Kidney (tissue), 14 donors: ENCODE results near the gene LBHD2. TPM values are rescaled to one million over a fixed set of nuclear protein-coding genes. Genes with fewer than 3 reads are reported as not detected.

Source experiments
- DNase-seq, 5 donors: peaks; one replicate each; pipeline ENCODE4 v3.0.0-alpha.2; 2013 to 2020
- FAIRE-seq: peaks from 2 replicates; lab custom pipeline; 2012; peaks lifted over from hg19 to GRCh38; lab: Jason Lieb, UNC
- H3K27ac ChIP-seq, 2 donors: one replicate each; pipeline ENCODE4 v1.7.0; 2013; ENCODE audit warnings: low read depth in 2 of 2, low read length in 2 of 2, inconsistent platforms in 1 of 2
- H3K27me3 ChIP-seq: one replicate; pipeline ENCODE4 v1.7.1; 2013; ENCODE audit warnings: low read length, inconsistent platforms; ENCODE audit not compliant: control insufficient read depth, insufficient read depth
- H3K36me3 ChIP-seq, 3 donors: one replicate each; pipeline versions ENCODE4 v1.7.0 to v1.7.1; 2013; ENCODE audit warnings: low read length in 3 of 3, control low read depth in 1 of 3, inconsistent platforms in 1 of 3; ENCODE audit not compliant: insufficient read depth in 3 of 3, control insufficient read depth in 2 of 3
- H3K4me1 ChIP-seq, 3 donors: one replicate each; pipeline versions ENCODE4 v1.7.0 to v1.7.1; 2013; ENCODE audit warnings: low read length in 3 of 3, inconsistent platforms in 1 of 3, low read depth in 1 of 3; ENCODE audit not compliant: control insufficient read depth in 2 of 3, insufficient read depth in 2 of 3
- H3K4me3 ChIP-seq, 3 donors: one replicate each; pipeline versions ENCODE4 v1.7.0 to v1.8.1; 2013; ENCODE audit warnings: low read length in 3 of 3, control low read depth in 1 of 3, inconsistent platforms in 1 of 3
- H3K9ac ChIP-seq, 3 donors: one replicate each; pipeline versions ENCODE4 v1.7.0 to v1.7.1; 2013; ENCODE audit warnings: low read length in 3 of 3, control low read depth in 1 of 3, inconsistent platforms in 1 of 3
- H3K9me3 ChIP-seq, 3 donors: one replicate each; pipeline versions ENCODE4 v1.7.0 to v1.7.1; 2013; ENCODE audit warnings: low read length in 3 of 3, control low read depth in 1 of 3, inconsistent platforms in 1 of 3; ENCODE audit not compliant: control insufficient read depth in 2 of 3, insufficient read depth in 1 of 3
- CTCF ChIP-seq: IDR thresholded peaks from 3 replicates; pipeline ENCODE4 v1.5.1; 2012; ENCODE audit warnings: mild to moderate bottlenecking, moderate library complexity, borderline replicate concordance; ENCODE audit not compliant: insufficient read depth; ENCODE audit errors: extremely low read depth
- intact Hi-C: fragments of 100-400 bp; cut with DNase I; formaldehyde crosslinking; loops from one replicate; pipeline ENCODE4 v1.11.1; 2022
- polyA plus RNA-seq: library from polyadenylated mRNA; stranded (reverse); fragments of 350-450 nt; fragmentation: Illumina TruSeq; extraction: RNeasy Lipid Tissue Mini Kit (QIAGEN cat#74804); gene quantifications from one replicate; pipeline ENCODE4 v1.2.3, GENCODE V29; 2014; ENCODE audit warnings: low read depth, low replicate concordance; ENCODE audit not compliant: insufficient read depth
- total RNA-seq: library from RNA; stranded (reverse); fragmentation: NEBNext Ultra II Directional; extraction: Animal tissue kit (Norgen Biotek cat#: 25700); gene quantifications from one replicate; pipeline ENCODE4 v1.2.1, GENCODE V29; 2021
- donor health status: control.
- donor health status: control.
- donor health status: control.
- donor health status: control.
- donor health status: control.
- donor health status: DM: yes; HTN: yes; CAD: no.
- donor health status: Normal renal cell carcinoma (clear cell type).

Gene LBHD2
- total and polyA plus RNA-seq, 2 donors from 2014 or later: 0.82 TPM; not detected in 1

- no peak for FAIRE-seq
- Histone ChIP-seq H3K36me3 (no peaks in the 10 kb centered on the region), H3K4me3 (no peak overlapping the region), H3K9me3 (no peaks in the 10 kb centered on the region), H3K27me3 (no peaks in the 10 kb centered on the region), H3K9ac (no peak overlapping the region), H3K27ac (no peak overlapping the region), H3K4me1 (peaks cover 0 to 9% (median 3%) of the 10 kb centered on the region in 3 donors)
- no peak for TF ChIP-seq CTCF
- DNase-seq: no peak
- intact Hi-C loops: no loop called here
These were observed 12.4 kb downstream of the LBHD2 start for GRCh38 chr14:103096387-103096786.

GRCh38 chr14:103097244-103097993 is 13.4 kb downstream of the LBHD2 start:
- no peaks in the 10 kb centered on the region for H3K36me3 ChIP-seq
- TF ChIP-seq CTCF: no peak
- intact Hi-C loops: no loop called here
- peaks cover 0 to 6% (median 3%) of the 10 kb centered on the region in 3 donors for H3K4me1 ChIP-seq
- FAIRE-seq: no peak
- H3K4me3 ChIP-seq: no peak overlapping the region
- no peaks in the 10 kb centered on the region for H3K27me3 ChIP-seq
- DNase-seq: peak in 1 of 5 donors; percentile 70
- H3K9me3 ChIP-seq: no peaks in the 10 kb centered on the region
- no peak overlapping the region for H3K9ac ChIP-seq
- no peak overlapping the region for H3K27ac ChIP-seq

GRCh38 chr14:103097994-103098957 is 14.3 kb downstream of the LBHD2 start:
- Histone ChIP-seq H3K36me3 (no peaks in the 10 kb centered on the region), H3K9me3 (no peaks in the 10 kb centered on the region), H3K4me3 (no peak overlapping the region), H3K27me3 (peaks cover 5% of the 10 kb centered on the region), H3K27ac (no peak overlapping the region), H3K4me1 (peaks cover 0 to 6% (median 3%) of the 10 kb centered on the region in 3 donors), H3K9ac (no peak overlapping the region)
- no peak for FAIRE-seq
- intact Hi-C loops: no loop called here
- DNase-seq: peak in 1 of 5 donors; percentile 66
- TF ChIP-seq CTCF: no peak
